Gastroesophageal sphincter (tissue), 4 donors: ENCODE measurements around the gene PLEKHO1. TPM values are rescaled to one million over a fixed set of nuclear protein-coding genes. Genes with fewer than 3 reads are reported as not detected.

Experiments used
- ATAC-seq: fragments of 150-250 bp; one replicate; pipeline ENCODE4 v1.9.1; 2016; ENCODE audit warnings: mild to moderate bottlenecking, moderate library complexity
- H3K27ac ChIP-seq, 4 donors: fragments of 200-600 bp; sonication (generic) in 3 of 4; 1 replicate in 3 of 4; 2 replicates in 1 of 4; pipeline ENCODE4 v1.5.1; 2016 to 2019
- H3K27me3 ChIP-seq: fragments of 200-600 bp; sonication (generic); one replicate; pipeline ENCODE4 v1.5.1; 2019
- H3K36me3 ChIP-seq, 2 donors: fragments of 200-600 bp; sonication (generic); one replicate each; pipeline ENCODE4 v1.5.1; 2019; ENCODE audit warnings: control low read depth in 1 of 2
- H3K4me1 ChIP-seq, 3 donors: fragments of 200-600 bp; sonication (generic); 1 replicate in 2 of 3; 2 replicates in 1 of 3; pipeline ENCODE4 v1.5.1; 2016 to 2019; ENCODE audit warnings: control low read depth in 2 of 3
- H3K4me3 ChIP-seq, 2 donors: fragments of 200-600 bp; sonication (generic); one replicate each; pipeline ENCODE4 v1.5.1; 2019; ENCODE audit warnings: mild to moderate bottlenecking in 1 of 2, moderate library complexity in 1 of 2
- H3K9me3 ChIP-seq, 3 donors: fragments of 200-600 bp; sonication (generic); one replicate each; pipeline ENCODE4 v1.5.1; 2017 to 2019; ENCODE audit warnings: control low read depth in 2 of 3
- EP300 ChIP-seq: sonication (generic); formaldehyde crosslinking; IDR thresholded peaks from one replicate; pipeline ENCODE4 v1.6.1; 2017; ENCODE audit warnings: antibody characterized with exemption, mild to moderate bottlenecking
- POLR2A ChIP-seq, 2 donors: fragments of 450-650 bp; IDR thresholded peaks; one replicate each; pipeline ENCODE4 v1.6.1; 2017; ENCODE audit warnings: antibody characterized with exemption in 2 of 2, mild to moderate bottlenecking in 2 of 2, moderate library complexity in 1 of 2
- POLR2AphosphoS5 ChIP-seq: sonication (generic); formaldehyde crosslinking; IDR thresholded peaks from one replicate; pipeline ENCODE4 v1.6.1; 2017; ENCODE audit warnings: antibody characterized with exemption
- WGBS, 2 donors: methylation state at CpG; one replicate each; pipeline ENCODE4 v1.1.5; 2018; ENCODE audit warnings: low coverage in 1 of 2; 5-methylcytosine and 5-hydroxymethylcytosine counted together
- total RNA-seq, 4 donors: library from RNA; depleted of rRNA; stranded (reverse); fragments of >200 nt; gene quantifications; one replicate each; pipeline ENCODE4 v1.1.0, GENCODE V29; 2016
- TF ChIP-seq, protein P1 (sequence below), 4 experiments: fragments of 200-600 bp in 2 of 4; fragments of 450-650 bp in 2 of 4; sonication (generic) in 1 of 4; IDR thresholded peaks; one replicate each; pipeline ENCODE4 v1.5.1; 2017 to 2019; ENCODE audit warnings: antibody characterized with exemption in 4 of 4, mild to moderate bottlenecking in 2 of 4, moderate library complexity in 2 of 4

PLEKHO1 gene
- total RNA-seq, 4 donors from 2014 or later, result 217 to 358 (median 228) TPM

GRCh38 chr1:150146849-150147542 lies 2.7 kb upstream of the PLEKHO1 start:
- TF ChIP-seq EP300 (no peak), POLR2AphosphoS5 (no peak), POLR2A (IDR thresholded peaks at IDR 0.05) (no peak)
- TF ChIP-seq, protein P1, sequence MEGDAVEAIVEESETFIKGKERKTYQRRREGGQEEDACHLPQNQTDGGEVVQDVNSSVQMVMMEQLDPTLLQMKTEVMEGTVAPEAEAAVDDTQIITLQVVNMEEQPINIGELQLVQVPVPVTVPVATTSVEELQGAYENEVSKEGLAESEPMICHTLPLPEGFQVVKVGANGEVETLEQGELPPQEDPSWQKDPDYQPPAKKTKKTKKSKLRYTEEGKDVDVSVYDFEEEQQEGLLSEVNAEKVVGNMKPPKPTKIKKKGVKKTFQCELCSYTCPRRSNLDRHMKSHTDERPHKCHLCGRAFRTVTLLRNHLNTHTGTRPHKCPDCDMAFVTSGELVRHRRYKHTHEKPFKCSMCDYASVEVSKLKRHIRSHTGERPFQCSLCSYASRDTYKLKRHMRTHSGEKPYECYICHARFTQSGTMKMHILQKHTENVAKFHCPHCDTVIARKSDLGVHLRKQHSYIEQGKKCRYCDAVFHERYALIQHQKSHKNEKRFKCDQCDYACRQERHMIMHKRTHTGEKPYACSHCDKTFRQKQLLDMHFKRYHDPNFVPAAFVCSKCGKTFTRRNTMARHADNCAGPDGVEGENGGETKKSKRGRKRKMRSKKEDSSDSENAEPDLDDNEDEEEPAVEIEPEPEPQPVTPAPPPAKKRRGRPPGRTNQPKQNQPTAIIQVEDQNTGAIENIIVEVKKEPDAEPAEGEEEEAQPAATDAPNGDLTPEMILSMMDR (IDR thresholded peaks at IDR 0.05), result no peak
- no peak overlapping the region for H3K4me3 ChIP-seq
- H3K27ac ChIP-seq, result peak overlapping the region in 3 of 4 donors; percentile 97 to 99 (median 98)
- 69 to 78% methylated on average over 9 to 10 of the region's 10 CpGs for WGBS, 2 donors
- no peaks in the 10 kb centered on the region for H3K9me3 ChIP-seq
- ATAC-seq, result no peak
- H3K36me3 ChIP-seq, result peaks cover 0 to 14% of the 10 kb centered on the region in 2 donors
- H3K27me3 ChIP-seq, result no peaks in the 10 kb centered on the region
- H3K4me1 ChIP-seq, result peaks cover 0 to 35% (median 9%) of the 10 kb centered on the region in 3 donors

DNA sequence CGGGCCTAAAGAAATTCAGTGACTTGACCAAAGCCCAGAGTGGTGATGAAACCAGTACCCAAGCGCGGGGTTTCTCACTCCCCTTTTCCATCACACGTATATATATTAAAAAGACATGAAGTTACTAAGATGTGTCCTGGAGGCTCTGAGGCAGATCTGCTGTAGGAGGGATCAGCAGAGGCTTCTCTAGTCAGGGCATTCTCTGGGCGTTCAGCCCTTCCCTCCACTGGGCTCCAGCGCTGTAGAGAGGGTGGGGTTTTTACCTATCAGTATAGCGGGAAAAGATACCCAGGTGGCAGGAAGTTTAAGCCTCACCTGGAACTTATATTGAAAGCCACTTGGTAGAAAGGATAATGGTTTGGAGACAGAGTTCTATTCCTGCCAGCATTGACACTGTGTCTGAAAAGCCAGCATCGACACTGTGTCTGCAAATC lies 862 bp upstream of the PLEKHO1 start:
- H3K36me3 ChIP-seq, result peaks cover 0 to 19% of the 10 kb centered on the region in 2 donors
- peak overlapping the region; percentile 97 to 99 (median 98) for H3K27ac ChIP-seq
- WGBS, 2 donors, result 24 to 30% methylated on average over 3 to 7 of the region's 8 CpGs
- H3K4me3 ChIP-seq, result peak overlapping the region; percentile 62 to 92
- H3K9me3 ChIP-seq, result no peaks in the 10 kb centered on the region
- H3K27me3 ChIP-seq, result no peaks in the 10 kb centered on the region
- TF ChIP-seq POLR2AphosphoS5 (no peak), EP300 (no peak), POLR2A (IDR thresholded peaks at IDR 0.05) (no peak)
- TF ChIP-seq, protein P1 (IDR thresholded peaks at IDR 0.05), result no peak
- peaks cover 4 to 53% (median 18%) of the 10 kb centered on the region in 3 donors for H3K4me1 ChIP-seq
- no peak for ATAC-seq

GRCh38 chr1:150150133-150151021 lies 661 bp downstream of the PLEKHO1 start:
- peaks cover 4 to 69% (median 18%) of the 10 kb centered on the region in 3 donors for H3K4me1 ChIP-seq
- ATAC-seq, result no peak
- 0% methylated on average over 7 of the region's 114 CpGs; no CpG with 5 or more reads in 1 of the 2 donors for WGBS, 2 donors

DNA sequence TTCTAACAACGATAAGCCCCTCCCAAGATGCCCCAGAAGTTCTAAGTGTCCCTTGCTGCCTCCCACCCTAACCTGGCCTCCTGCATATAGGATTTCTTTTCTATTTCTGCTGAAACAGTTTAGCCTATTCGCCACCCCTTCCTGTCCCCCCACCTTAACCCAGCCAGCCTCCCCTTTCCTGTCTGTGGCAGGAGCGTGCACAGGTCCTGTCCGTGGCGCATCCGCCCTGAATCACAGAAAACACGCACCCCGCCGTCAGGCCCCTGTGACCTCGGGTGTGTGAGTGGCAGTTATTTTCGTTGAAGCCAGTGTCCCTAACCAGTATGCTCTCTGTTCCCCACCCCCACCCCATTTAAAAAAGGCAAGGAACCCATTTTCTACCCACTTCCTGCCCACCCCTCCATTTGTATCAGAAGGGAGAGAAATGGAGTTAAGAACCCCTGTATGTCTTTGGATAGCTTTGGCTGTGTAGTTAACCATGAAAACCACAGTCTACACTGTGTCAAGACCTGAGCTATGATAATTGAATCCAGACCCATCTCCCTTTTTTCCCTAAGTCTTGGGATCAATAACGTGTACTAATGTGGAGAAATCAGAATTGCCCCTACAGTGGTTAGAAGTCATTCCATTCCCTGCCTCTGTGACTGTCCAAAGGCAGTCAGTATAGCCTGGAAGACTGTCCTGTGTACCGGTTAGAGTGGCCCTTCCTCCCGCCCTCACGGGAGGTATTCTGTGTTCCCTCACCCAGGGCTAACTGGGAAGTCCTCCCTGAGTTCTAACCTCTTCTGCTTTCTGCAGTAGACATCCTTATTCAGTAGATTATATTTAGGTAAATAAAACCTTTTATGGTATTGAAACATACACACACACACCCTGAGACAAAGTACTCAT lies 1.8 kb downstream of the PLEKHO1 start:
- Histone ChIP-seq H3K4me1 (peaks cover 11 to 80% (median 18%) of the 10 kb centered on the region in 3 donors), H3K27ac (peak overlapping the region; percentile 97 to 99 (median 98)), H3K4me3 (peak overlapping the region; percentile 62 to 92), H3K36me3 (peaks cover 0 to 38% of the 10 kb centered on the region in 2 donors), H3K9me3 (no peaks in the 10 kb centered on the region), H3K27me3 (no peaks in the 10 kb centered on the region)
- 10 to 18% methylated on average over 9 to 14 of the region's 15 CpGs for WGBS, 2 donors
- ATAC-seq, result peak; percentile 51
- TF ChIP-seq POLR2AphosphoS5, result peak; percentile 5
- peak; percentile 65 to 79 for TF ChIP-seq POLR2A (IDR thresholded peaks at IDR 0.05)
- TF ChIP-seq EP300, result no peak
- TF ChIP-seq, protein P1 (IDR thresholded peaks at IDR 0.05), result no peak

More at GRCh38 chr1:150150133-150151021, 661 bp downstream of the PLEKHO1 start:
- Histone ChIP-seq H3K27me3 (no peaks in the 10 kb centered on the region), H3K27ac (peak overlapping the region; percentile 97 to 99 (median 98)), H3K4me3 (peak overlapping the region; percentile 62 to 92), H3K36me3 (peaks cover 0 to 26% of the 10 kb centered on the region in 2 donors), H3K9me3 (no peaks in the 10 kb centered on the region)
- TF ChIP-seq POLR2AphosphoS5, result peak; percentile 4
- TF ChIP-seq, protein P1 (IDR thresholded peaks at IDR 0.05), result no peak
- TF ChIP-seq POLR2A (IDR thresholded peaks at IDR 0.05), result peak; percentile 46 to 89
